K562 (cell line): Measurements from ENCODE around the gene TP53RK. TPM values are rescaled to one million over a fixed set of nuclear protein-coding genes. Genes with fewer than 3 reads are reported as not detected.

ENCODE experiments used
- ATAC-seq: fragments of 200-7000 bp; cut with Tn5 transposase; 3 replicates; pipeline ENCODE4 v1.9.1; 2020; ENCODE audit warnings: moderate library complexity
- BruUV-seq: library from RNA; stranded (reverse); fragments of 400-500 nt; replicated peaks from 2 replicates; lab custom pipeline; 2021; lab: Mats Ljungman, UMichigan
- CTCF ChIA-PET: fragments of 300-600 bp; formaldehyde crosslinking; extraction: SDS; loops from one replicate; lab custom pipeline; 2021; ENCODE audit warnings: low intra/inter-chr PET ratio; lab: Yijun Ruan, JAX
- POLR2A ChIA-PET: fragments of 300-600, 350-650 bp; sonication (Branson Sonifier 250); formaldehyde crosslinking; extraction: SDS; loops from one replicate; lab custom pipeline; 2021; ENCODE audit warnings: antibody characterized with exemption, inconsistent platforms; lab: Yijun Ruan, JAX
- DNase-seq, 4 experiments: peaks; one replicate each; pipeline versions ENCODE4 v3.0.0 to v3.0.0-alpha.2; 2011 to 2018; ENCODE audit warnings: low spot score in 3 of 4, mixed read lengths in 3 of 4; ENCODE audit errors: extremely low read depth in 1 of 4
- FAIRE-seq: peaks from 2 replicates; lab custom pipeline; 2011; peaks lifted over from hg19 to GRCh38; lab: Jason Lieb, UNC
- H2AFZ ChIP-seq: 2 replicates; pipeline ENCODE4 v1.6.0; 2011; ENCODE audit warnings: low read depth, low read length, control low read depth, inconsistent platforms
- H3K27ac ChIP-seq: fragments of 200-600 bp; 3 replicates; pipeline ENCODE4 v1.8.0; 2011; ENCODE audit warnings: low read depth, mild to moderate bottlenecking, control low read depth, inconsistent platforms, low read length, moderate library complexity, mixed read lengths; ENCODE audit errors: extremely low read depth
- H3K27me3 ChIP-seq, 2 experiments: fragments of 300-600 bp in 1 of 2; 2 replicates in 1 of 2; 3 replicates in 1 of 2; pipeline versions ENCODE4 v1.6.0 to v1.8.0; 2011; ENCODE audit warnings: inconsistent platforms in 2 of 2, low read length in 2 of 2, mild to moderate bottlenecking in 1 of 2, mixed read lengths in 1 of 2, moderate library complexity in 1 of 2; ENCODE audit not compliant: control insufficient read depth in 2 of 2, insufficient read depth in 2 of 2
- H3K36me3 ChIP-seq: fragments of 300-600 bp; 3 replicates; pipeline ENCODE4 v1.8.0; 2011; ENCODE audit warnings: mild to moderate bottlenecking, low read length, inconsistent platforms; ENCODE audit not compliant: control insufficient read depth, insufficient read depth
- H3K4me1 ChIP-seq, 2 experiments: fragments of 200-600 bp in 1 of 2; replicated peaks in 1 of 2; 2 replicates in 1 of 2; 3 replicates in 1 of 2; pipeline versions ENCODE4 v1.5.1 to v1.8.0; 2011; ENCODE audit warnings: inconsistent platforms in 2 of 2, low read length in 2 of 2, mild to moderate bottlenecking in 1 of 2, mixed read lengths in 1 of 2, moderate library complexity in 1 of 2; ENCODE audit not compliant: control insufficient read depth in 2 of 2, insufficient read depth in 2 of 2
- H3K4me2 ChIP-seq: 2 replicates; pipeline ENCODE4 v1.6.1; 2011; ENCODE audit warnings: low read length, control low read depth, inconsistent platforms, mixed read lengths; ENCODE audit not compliant: insufficient read depth
- H3K4me3 ChIP-seq: fragments of 200-600 bp; sonication (generic), shearing (Covaris generic); 2 replicates; pipeline ENCODE4 v1.5.1; 2016; ENCODE audit warnings: control low read depth, inconsistent platforms
- H3K79me2 ChIP-seq: fragments of 200-600 bp; 3 replicates; pipeline ENCODE4 v1.8.0; 2011; ENCODE audit warnings: low read length, inconsistent platforms; ENCODE audit not compliant: control insufficient read depth, insufficient read depth
- H3K9ac ChIP-seq, 2 experiments: 2 replicates each; pipeline versions ENCODE4 v1.6.0 to v1.6.1; 2011; ENCODE audit warnings: low read depth in 2 of 2, low read length in 2 of 2, control low read depth in 1 of 2, inconsistent platforms in 1 of 2, mild to moderate bottlenecking in 1 of 2, mixed read lengths in 1 of 2; ENCODE audit not compliant: insufficient read depth in 1 of 2
- H3K9me1 ChIP-seq: one replicate; pipeline ENCODE4 v1.6.0; 2011; ENCODE audit warnings: inconsistent platforms, mild to moderate bottlenecking, low read length, moderate library complexity; ENCODE audit not compliant: control insufficient read depth, insufficient read depth
- H3K9me3 ChIP-seq: replicated peaks from 2 replicates; pipeline ENCODE4 v1.5.1; 2011; ENCODE audit warnings: low read depth, low read length, inconsistent platforms; ENCODE audit not compliant: control insufficient read depth, insufficient read depth
- H4K20me1 ChIP-seq: replicated peaks from 2 replicates; pipeline ENCODE4 v1.6.1; 2011; ENCODE audit warnings: low read length, inconsistent platforms, mixed read lengths; ENCODE audit not compliant: control insufficient read depth, insufficient read depth
- BHLHE40 ChIP-seq: IDR thresholded peaks from 2 replicates; pipeline ENCODE4 v1.6.1; 2011; ENCODE audit warnings: low read length, improper control_type of control experiment
- BRF1 ChIP-seq: IDR thresholded peaks from 3 replicates; pipeline ENCODE4 v1.6.1; 2011; ENCODE audit warnings: borderline replicate concordance, mild to moderate bottlenecking; ENCODE audit not compliant: insufficient read length; ENCODE audit errors: extremely low read depth
- CHD1 ChIP-seq: fragments of 200-600 bp; sonication (generic); IDR thresholded peaks from one replicate; pipeline ENCODE4 v1.6.1; 2012; ENCODE audit warnings: mild to moderate bottlenecking, moderate library complexity, low read length, inconsistent platforms
- FOXA1 ChIP-seq: fragments of 450-650 bp; IDR thresholded peaks from 2 replicates; pipeline ENCODE4 v1.6.1; 2016; ENCODE audit warnings: mild to moderate bottlenecking, borderline replicate concordance
- KDM1A ChIP-seq, 2 experiments: fragments of 450-650 bp; IDR thresholded peaks; 2 replicates each; pipeline ENCODE4 v1.6.1; 2016; ENCODE audit warnings: mild to moderate bottlenecking in 2 of 2
- LARP7 ChIP-seq: fragments of 450-650 bp; IDR thresholded peaks from 2 replicates; pipeline ENCODE4 v1.6.1; 2016
- MECOM ChIP-seq: fragments of 250-450 bp; sonication (Bioruptor Pico); IDR thresholded peaks from 2 replicates; pipeline ENCODE4 v1.8.0; 2022; ENCODE audit warnings: inconsistent platforms
- NFRKB ChIP-seq: fragments of 450-650 bp; IDR thresholded peaks from 2 replicates; pipeline ENCODE4 v1.6.1; 2016; ENCODE audit warnings: low read depth
- PCBP1 ChIP-seq: fragments of 200-400 bp; formaldehyde crosslinking; IDR thresholded peaks from 2 replicates; pipeline ENCODE4 v1.6.1; 2018; ENCODE audit warnings: mild to moderate bottlenecking, low read depth, low read length; ENCODE audit not compliant: poor library complexity, severe bottlenecking
- SMARCB1 ChIP-seq: IDR thresholded peaks from 2 replicates; pipeline ENCODE4 v1.6.1; 2011; ENCODE audit warnings: improper control_type of control experiment, low read depth; ENCODE audit not compliant: insufficient read length
- TSC22D4 ChIP-seq: fragments of 450-650 bp; IDR thresholded peaks from 2 replicates; pipeline ENCODE4 v1.6.1; 2016; ENCODE audit warnings: missing genetic modification characterization, missing biosample characterization, control low read depth
- ZNF316 ChIP-seq: fragments of 450-650 bp; IDR thresholded peaks from 2 replicates; pipeline ENCODE4 v1.6.1; 2016
- ZNF445 ChIP-seq: fragments of 250-450 bp; sonication (Bioruptor Pico); IDR thresholded peaks from 2 replicates; pipeline ENCODE4 v1.4.0; 2020; ENCODE audit warnings: low read depth, mild to moderate bottlenecking, moderate library complexity
- ZNF584 ChIP-seq: fragments of 200-800 bp; sonication (Bioruptor generic); IDR thresholded peaks from 2 replicates; pipeline ENCODE4 v1.6.1; 2016; ENCODE audit warnings: low read depth, mild to moderate bottlenecking, missing genetic modification characterization, missing compliant biosample characterization
- ZNF586 ChIP-seq: fragments of 450-650 bp; formaldehyde crosslinking; conservative IDR thresholded peaks from 2 replicates; pipeline ENCODE4 v1.4.0; 2020; ENCODE audit warnings: mild to moderate bottlenecking, moderate library complexity
- WGBS: fragments of 100-300 bp; shearing (Covaris generic); methylation state at CpG from one replicate; pipeline ENCODE4 v1.1.6; 2016; ENCODE audit warnings: low coverage, mixed read lengths; ENCODE audit not compliant: insufficient coverage; ENCODE audit errors: missing lambda C conversion rate; 5-methylcytosine and 5-hydroxymethylcytosine counted together
- in situ Hi-C: fragments of 300-500 bp; cut with MboI; formaldehyde crosslinking; loops from 4 replicates; pipeline ENCODE4 v1.15.0; 2018; ENCODE audit warnings: inconsistent platforms, mixed read lengths
- intact Hi-C: fragments of 100-400 bp; cut with micrococcal nuclease; formaldehyde crosslinking; loops from 2 replicates; pipeline ENCODE4 v1.14.2; 2022
- polyA plus RNA-seq, 8 experiments: library from polyadenylated mRNA; depleted of rRNA in 4 of 8; stranded (reverse) in 5 of 8; unstranded in 3 of 8; fragments of >200 nt; fragmentation: Nextera tagmentation in 2 of 8; fragmentation: Illumina TruSeq in 1 of 8; extraction: Ambion mirVana in 2 of 8; extraction: Trizol in 1 of 8; gene quantifications; 2 replicates each; pipeline versions ENCODE4 v1.2.1 to v1.2.3, GENCODE V29; 2011 to 2014; ENCODE audit warnings: inconsistent platforms in 1 of 8, missing spikeins in 1 of 8
- total RNA-seq, 7 experiments: library from RNA; depleted of rRNA in 6 of 7; stranded (reverse); fragments of >200 nt in 6 of 7; fragmentation: Illumina TruSeq in 2 of 7; extraction: Trizol in 2 of 7; gene quantifications; 2 replicates each; pipeline versions ENCODE4 v1.2.1 to v1.2.3, GENCODE V29; 2011 to 2021; ENCODE audit warnings: low replicate concordance in 1 of 7
- TF ChIP-seq, protein P1 (sequence below): sonication (generic); formaldehyde crosslinking; IDR thresholded peaks from 2 replicates; pipeline ENCODE4 v1.8.0; 2023; ENCODE audit warnings: mild to moderate bottlenecking, missing genetic modification reagents
- TF ChIP-seq, protein P2 (sequence below): fragments of 250-450 bp; sonication (Bioruptor Pico); IDR thresholded peaks from 2 replicates; pipeline ENCODE4 v1.9.0; 2021; ENCODE audit warnings: mild to moderate bottlenecking
- TF ChIP-seq, protein P3 (sequence below): sonication (generic); formaldehyde crosslinking; IDR thresholded peaks from 2 replicates; pipeline ENCODE4 v1.8.1; 2023; ENCODE audit warnings: missing genetic modification reagents, mild to moderate bottlenecking, borderline replicate concordance

The TP53RK gene
- total and polyA plus RNA-seq, 9 of the 15 experiments (the other 6 are each of a cell fraction or from before 2014, with no cell fraction given) = 2.9 to 43.5 (median 17.2) TPM

DNA sequence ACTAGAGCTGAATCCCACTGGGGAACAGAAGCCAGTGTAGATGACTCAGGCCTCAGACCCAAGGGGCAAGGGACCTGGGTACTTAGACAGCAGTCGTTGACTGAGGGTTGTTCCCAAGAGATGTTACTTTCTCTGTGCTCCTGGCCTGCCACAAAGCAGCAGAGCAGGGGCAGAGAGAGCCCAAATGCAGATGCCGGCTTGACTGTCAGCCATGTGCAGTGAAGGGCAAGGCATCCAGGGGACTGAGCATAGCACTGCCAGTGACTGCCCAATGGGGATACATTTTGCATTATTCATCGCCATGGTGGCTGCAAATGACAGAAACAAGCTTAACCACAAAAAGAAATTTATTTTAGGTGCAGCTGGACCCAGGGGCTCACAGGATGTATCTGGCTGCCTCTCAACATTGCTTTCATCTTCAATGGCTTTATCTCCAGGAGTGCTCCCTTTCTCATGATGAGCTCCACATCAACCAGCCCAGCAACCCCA is 7.6 kb upstream of the TP53RK start:
- 0 out of 4 replicates have a peak overlapping the region, but pooled peaks of 1 of the 2 experiments have one; percentile 2 for H3K9ac ChIP-seq
- CTCF ChIA-PET = no interaction called here
- no peak overlapping the region for H3K27ac ChIP-seq
- H3K36me3 ChIP-seq = no peaks in the 10 kb centered on the region
- no peaks in the 10 kb centered on the region for H3K27me3 ChIP-seq
- BruUV-seq = no TSS peak
- POLR2A ChIA-PET = interaction anchor here (1.1 kb wide), 1 partner anchor 11 kb away, joined by 4 read pairs; no protein-coding TSS in a partner anchor
- no peaks in the 10 kb centered on the region for H3K9me1 ChIP-seq
- H4K20me1 ChIP-seq = no peaks in the 10 kb centered on the region
- H3K9me3 ChIP-seq = no peaks in the 10 kb centered on the region
- H3K79me2 ChIP-seq = no peaks in the 10 kb centered on the region
- WGBS = 34% methylated on average over 3 of the region's 3 CpGs
- intact Hi-C loops = loop anchor here (5.0 kb wide), 1 partner anchor 135 kb away; no protein-coding TSS in a partner anchor
- peaks cover 0 to 15% of the 10 kb centered on the region in 2 experiments; a peak in 3 of 5 replicates for H3K4me1 ChIP-seq
- DNase-seq = no peak
- no peak for ATAC-seq
- H3K4me2 ChIP-seq = no peak overlapping the region
- no peak overlapping the region for H3K4me3 ChIP-seq
- no peak overlapping the region for H2AFZ ChIP-seq
- TF ChIP-seq KDM1A (IDR thresholded peaks at IDR 0.05) (no peak), NFRKB (no peak), PCBP1 (no peak), LARP7 (no peak), ZNF584 (CRISPR knock-in tag) (no peak), ZNF586 (CRISPR knock-in tag) (no peak), ZNF445 (no peak), BRF1 (no peak), BHLHE40 (no peak), MECOM (CRISPR knock-in tag) (no peak), CHD1 (no peak), SMARCB1 (no peak), ZNF316 (no peak), FOXA1 (no peak), TSC22D4 (no peak)
- TF ChIP-seq, protein P1, sequence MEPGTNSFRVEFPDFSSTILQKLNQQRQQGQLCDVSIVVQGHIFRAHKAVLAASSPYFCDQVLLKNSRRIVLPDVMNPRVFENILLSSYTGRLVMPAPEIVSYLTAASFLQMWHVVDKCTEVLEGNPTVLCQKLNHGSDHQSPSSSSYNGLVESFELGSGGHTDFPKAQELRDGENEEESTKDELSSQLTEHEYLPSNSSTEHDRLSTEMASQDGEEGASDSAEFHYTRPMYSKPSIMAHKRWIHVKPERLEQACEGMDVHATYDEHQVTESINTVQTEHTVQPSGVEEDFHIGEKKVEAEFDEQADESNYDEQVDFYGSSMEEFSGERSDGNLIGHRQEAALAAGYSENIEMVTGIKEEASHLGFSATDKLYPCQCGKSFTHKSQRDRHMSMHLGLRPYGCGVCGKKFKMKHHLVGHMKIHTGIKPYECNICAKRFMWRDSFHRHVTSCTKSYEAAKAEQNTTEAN (CRISPR knock-in tag) = no peak
- TF ChIP-seq, protein P2, sequence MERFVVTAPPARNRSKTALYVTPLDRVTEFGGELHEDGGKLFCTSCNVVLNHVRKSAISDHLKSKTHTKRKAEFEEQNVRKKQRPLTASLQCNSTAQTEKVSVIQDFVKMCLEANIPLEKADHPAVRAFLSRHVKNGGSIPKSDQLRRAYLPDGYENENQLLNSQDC = no peak
- TF ChIP-seq, protein P3, sequence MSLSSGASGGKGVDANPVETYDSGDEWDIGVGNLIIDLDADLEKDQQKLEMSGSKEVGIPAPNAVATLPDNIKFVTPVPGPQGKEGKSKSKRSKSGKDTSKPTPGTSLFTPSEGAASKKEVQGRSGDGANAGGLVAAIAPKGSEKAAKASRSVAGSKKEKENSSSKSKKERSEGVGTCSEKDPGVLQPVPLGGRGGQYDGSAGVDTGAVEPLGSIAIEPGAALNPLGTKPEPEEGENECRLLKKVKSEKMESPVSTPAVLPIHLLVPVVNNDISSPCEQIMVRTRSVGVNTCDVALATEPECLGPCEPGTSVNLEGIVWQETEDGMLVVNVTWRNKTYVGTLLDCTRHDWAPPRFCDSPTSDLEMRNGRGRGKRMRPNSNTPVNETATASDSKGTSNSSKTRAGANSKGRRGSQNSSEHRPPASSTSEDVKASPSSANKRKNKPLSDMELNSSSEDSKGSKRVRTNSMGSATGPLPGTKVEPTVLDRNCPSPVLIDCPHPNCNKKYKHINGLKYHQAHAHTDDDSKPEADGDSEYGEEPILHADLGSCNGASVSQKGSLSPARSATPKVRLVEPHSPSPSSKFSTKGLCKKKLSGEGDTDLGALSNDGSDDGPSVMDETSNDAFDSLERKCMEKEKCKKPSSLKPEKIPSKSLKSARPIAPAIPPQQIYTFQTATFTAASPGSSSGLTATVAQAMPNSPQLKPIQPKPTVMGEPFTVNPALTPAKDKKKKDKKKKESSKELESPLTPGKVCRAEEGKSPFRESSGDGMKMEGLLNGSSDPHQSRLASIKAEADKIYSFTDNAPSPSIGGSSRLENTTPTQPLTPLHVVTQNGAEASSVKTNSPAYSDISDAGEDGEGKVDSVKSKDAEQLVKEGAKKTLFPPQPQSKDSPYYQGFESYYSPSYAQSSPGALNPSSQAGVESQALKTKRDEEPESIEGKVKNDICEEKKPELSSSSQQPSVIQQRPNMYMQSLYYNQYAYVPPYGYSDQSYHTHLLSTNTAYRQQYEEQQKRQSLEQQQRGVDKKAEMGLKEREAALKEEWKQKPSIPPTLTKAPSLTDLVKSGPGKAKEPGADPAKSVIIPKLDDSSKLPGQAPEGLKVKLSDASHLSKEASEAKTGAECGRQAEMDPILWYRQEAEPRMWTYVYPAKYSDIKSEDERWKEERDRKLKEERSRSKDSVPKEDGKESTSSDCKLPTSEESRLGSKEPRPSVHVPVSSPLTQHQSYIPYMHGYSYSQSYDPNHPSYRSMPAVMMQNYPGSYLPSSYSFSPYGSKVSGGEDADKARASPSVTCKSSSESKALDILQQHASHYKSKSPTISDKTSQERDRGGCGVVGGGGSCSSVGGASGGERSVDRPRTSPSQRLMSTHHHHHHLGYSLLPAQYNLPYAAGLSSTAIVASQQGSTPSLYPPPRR (CRISPR knock-in tag) = no peak
- TF ChIP-seq, all 486 proteins: peak for 0
- in situ Hi-C loops = no loop called here
- no peak for FAIRE-seq
